ENCODE data around the gene RNU2-63P.
A peak's percentile ranks its signal among the peaks of the same experiment; 100 is the strongest.
"Not testable (repeated sequence)": the region's sequence is repeated elsewhere in the genome, so short reads cannot be mapped to it uniquely, and the experiment has no call there.

RNU2-63P gene

DNA sequence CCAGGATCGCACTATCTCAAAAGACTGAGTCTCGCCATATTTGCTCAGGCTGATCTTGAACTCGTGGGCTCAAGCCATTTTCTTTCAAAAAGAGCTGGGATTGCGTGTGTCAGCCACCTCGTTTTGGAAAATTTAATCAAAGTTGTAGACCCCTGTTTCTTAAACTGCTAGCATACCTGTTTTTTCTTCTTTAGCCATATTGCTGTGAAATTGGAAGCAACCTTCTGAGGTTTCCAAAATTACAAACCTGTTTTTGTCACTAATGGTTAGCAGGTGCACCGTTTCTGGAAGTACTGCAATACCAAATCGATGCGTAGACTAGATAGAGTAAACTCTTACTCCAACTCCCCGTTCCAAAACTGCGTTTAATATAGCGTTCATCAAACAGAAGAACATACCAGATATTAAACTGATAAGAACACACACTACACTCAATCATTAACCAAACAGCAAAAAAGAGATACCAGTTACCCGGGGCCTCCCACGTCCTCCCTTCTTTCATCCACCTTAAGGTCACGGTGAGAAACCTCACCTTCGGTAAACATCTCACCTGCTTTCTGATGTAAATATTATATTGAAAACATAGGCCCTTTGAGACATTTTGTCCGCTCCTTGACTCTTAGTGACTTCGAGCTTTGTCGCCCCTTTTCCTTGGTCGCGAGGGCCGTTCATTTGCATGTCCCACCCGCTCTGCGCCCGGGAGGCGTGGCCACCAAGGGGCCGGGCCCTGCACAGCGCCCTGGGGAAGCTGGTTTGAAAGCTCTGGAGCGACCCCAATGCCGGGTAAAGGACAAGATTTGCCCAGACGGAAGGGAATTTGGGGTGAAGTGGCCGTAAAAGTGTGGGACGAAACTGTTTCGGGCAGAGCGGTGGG, at the start of gene RNU2-63P:
TSS of gene RNU2-63P (minus strand) at position 462 of the 874 bp plus-strand sequence.
- DNase-seq, result no peak

GRCh38 chr2:88061295-88061694, 44.9 kb upstream of the RNU2-63P start:
- DNase-seq, result no peak

GRCh38 chr2:88060907-88061275, 44.5 kb upstream of the RNU2-63P start:
- DNase-seq, result no peak

GRCh38 chr2:88059979-88060906, 43.9 kb upstream of the RNU2-63P start:
- peak; percentile 11 to 51 for DNase-seq

DNA sequence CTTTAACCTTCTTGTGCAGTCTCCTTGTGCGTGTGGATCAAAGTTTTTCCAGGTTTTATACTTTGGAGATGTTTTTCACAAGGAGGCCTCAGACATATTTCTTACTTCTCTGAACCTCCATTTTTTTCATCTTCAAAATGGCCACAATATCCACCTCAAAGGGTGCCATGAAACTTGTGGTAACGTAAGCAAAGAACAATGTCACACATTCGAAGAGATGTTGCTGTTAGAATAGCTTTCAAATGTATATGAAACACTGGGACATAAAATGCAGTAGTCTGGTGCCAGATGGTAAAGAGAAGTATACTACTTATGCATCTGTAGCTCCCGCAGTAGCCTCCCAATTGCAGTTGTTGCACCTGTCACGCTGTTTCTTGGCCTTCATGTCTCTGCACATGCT, 41.8 kb upstream of the RNU2-63P start:
- no peak for DNase-seq

DNA sequence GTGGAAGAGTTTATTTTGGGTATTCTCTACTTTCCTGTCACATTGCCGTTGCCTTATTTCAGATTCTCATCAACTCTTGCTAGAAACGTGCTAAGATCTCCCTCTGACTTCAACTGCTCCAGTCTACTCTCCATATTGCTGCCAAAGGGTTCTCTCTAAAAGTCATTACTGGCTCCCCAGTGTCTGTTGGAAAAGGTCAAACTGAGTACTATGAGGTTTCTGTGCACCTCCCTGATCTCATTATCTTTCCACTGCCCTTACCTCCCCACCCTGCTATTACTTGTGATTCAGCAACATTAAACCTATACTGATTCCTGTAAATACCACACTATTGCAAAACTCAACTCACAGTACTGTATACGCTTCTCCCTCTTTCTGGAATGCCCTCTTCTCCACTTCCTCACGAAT, 41.1 kb upstream of the RNU2-63P start:
- DNase-seq, result no peak

DNA sequence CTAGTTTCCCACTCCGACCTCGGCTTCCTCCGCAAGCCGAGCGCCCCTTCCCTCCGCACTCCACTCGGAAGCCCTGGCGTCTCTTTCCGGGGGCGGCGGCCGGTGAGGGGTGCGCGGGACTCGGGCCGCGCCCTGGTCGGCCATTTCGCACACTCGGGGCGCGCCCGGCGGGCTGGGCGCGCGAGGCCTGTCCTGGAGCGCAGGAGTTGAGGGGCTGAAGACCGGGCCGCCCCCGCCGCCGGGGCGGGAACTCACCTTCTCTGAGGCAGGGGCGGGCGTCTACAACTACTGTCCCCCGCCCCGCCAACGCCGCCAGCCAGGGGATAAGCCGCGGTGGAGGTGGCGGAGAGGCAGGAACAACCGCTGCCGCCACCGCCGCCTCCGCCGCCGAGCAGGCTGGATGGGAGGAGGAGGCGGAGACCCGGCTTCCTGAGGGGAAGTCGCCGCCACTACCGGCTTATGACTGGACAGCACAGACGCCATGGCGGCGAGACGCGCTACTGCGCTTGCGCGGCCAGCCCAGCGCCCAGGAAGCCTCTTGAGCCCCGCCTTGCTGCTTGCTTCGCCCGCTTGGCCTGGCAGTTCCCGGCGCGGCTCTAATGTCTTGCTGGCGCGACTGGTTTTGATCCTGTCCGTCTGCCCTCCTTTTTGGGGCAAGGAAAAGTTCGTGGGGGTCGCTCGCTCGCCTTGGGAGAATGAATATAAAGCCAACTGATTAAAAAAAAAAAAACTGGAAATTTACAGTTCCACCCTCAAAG, 39.2 kb upstream of the RNU2-63P start, which contains the start of gene KRCC1:
TSS of gene KRCC1 (minus strand) at position 413 of the 758 bp plus-strand sequence. CDS start 27,220 bp downstream, outside the sequence.
- peak; percentile 77 to 85 for DNase-seq

DNA sequence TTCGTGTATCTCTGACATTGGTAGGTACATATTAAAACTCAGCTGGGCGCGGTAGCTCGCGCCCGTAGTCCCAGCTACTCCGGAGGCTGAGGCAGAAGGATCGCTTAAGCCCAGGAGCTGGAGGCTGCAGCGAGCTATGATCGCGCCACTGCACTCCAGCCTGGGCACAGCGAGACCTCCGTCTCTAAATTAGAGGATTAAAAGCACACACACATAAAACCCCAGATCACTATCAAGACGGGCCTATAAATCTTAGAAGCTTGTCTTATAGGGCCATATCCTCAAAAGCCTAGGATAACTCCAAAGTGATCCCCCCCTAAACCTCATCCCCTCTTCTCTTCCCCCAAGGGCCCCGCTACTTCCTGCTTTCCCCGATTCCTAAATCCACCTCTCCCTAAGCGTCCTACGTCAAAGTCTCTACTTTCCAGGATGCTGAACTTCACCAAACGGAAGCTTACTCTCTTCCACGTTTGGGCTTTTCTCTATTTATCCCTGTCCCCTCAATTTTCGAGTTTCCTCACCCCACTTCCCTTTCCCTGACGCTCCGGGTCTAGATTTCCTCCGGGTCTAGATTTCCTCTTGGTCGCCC, 38.5 kb upstream of the RNU2-63P start:
- peak in 1 of 2 experiments; percentile 26 for DNase-seq

DNA sequence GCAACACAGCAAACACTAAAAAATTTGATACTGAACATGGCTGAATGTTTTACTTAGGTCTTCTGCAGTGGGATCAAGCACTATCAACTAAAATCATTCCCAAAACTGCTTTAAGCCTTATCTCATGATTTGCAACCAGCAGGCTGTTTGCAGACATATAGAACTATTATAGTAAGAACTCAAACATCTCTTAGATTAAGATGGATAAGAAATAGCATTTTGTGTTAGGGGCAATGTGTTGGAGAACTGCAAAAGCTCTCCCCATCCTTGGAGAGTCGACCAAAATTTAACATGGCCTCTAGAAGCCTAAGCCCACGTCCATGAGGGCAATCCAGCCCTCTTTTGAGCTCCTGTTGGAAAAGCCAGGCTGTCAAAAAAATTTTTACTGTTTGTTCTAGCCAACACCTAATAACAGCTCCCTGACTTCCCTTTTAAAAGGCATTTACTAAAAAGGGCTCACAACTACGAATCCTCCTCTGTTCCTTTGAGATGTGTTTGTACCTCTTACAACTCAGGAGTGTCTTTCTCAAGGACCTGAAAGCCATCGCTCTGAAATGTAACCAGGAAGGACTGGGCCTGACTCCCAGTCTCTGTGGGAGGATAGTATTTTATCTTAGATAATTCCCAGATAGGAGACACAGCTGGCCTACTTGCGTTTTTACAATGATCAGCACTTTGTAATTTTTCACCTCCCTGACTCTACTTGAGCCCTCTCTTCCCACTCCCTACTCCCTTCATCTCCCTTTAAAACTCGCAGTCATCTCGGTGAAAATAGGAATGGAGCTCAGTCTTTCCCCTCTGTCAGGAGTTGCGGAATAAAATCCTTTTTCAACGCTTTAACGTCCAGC, 37.8 kb upstream of the RNU2-63P start:
- DNase-seq, result no peak

- DNase-seq, result no peak
Observed at GRCh38 chr2:88053296-88053695, 36.9 kb upstream of the RNU2-63P start.

- DNase-seq, result no peak
Observed at GRCh38 chr2:88051792-88052191, 35.4 kb upstream of the RNU2-63P start.

DNA sequence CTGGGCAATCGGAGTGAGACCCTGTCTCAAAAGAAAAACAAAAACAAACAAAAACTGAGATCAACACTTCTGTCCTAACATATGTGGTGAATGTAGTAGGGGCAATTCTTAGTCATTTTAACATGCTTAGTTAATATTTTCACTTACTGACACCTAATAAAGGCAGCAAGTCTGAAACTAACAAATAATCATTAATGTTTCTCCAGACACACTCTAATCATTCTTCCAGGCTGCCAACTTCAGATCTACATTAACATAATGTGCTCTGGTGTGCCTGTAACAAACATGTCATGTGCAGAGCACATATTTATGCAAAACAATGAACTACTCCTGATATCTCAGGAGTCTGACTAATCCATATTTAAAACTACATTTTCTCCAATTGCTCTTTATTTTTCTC, 33.3 kb upstream of the RNU2-63P start:
- no peak for DNase-seq

GRCh38 chr2:88048541-88048940, 32.2 kb upstream of the RNU2-63P start:
- no peak for DNase-seq

GRCh38 chr2:88045561-88045960, 29.2 kb upstream of the RNU2-63P start:
- not testable (repeated sequence) for DNase-seq

DNA sequence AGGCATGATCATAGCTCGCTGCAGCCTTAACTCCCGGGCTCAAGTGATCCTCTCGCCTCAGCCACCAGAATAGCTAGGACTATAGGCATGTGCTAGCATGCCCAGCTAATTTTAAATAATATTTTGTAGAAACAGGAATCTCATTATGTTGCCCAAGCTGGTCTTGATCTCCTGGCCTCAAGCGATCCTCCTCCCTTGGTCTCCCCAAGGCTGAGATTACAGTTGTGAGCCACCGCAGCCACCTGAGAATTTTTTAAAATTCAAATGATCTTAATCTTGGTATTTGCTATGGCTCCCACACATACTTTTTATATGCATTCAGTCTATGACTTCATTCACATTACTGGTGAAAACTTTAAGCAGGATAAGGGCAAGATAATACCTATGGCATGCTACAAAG, 26.1 kb upstream of the RNU2-63P start:
- no peak for DNase-seq

- no peak for DNase-seq
Observed at GRCh38 chr2:88038263-88039105, 22.1 kb upstream of the RNU2-63P start.

DNA sequence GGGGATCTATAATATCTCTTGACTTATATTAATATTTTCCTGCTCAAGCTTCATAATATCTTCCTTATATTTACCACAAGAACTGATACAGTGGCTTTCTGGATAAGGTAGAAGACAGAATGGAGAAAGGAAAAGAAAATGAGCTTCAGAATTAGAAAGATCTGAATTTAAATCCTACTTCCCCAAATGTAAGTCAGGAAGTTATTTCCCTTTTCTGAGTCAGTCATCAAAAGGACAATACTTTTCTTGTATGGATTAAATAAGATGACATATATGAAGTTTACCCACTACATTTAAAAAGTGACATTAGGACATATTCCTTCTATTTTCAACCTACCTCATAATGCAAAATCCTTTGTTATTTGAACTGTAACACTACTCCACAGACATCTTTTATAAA, 20.3 kb upstream of the RNU2-63P start:
- no peak for DNase-seq

DNA sequence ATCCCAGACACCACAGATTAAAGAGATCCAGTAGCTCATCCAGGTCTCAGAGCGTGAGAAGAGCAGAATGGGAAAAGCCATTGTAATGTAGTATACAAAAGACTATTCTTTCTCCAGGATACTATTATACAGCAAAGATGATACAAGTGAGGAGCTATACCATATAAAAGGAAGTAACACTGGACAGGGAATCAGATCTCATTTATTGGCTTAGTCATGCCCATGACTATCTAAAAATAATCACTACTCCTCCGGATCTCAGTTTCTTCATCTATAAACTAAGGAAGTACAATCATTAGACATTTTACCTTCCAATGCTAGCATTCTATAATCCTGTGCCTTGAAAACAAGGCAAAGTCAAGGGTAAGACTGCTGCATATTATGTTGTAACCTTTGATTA, 19.8 kb upstream of the RNU2-63P start:
- DNase-seq, result no peak

GRCh38 chr2:88032070-88032702, 15.8 kb upstream of the RNU2-63P start:
- no peak for DNase-seq

GRCh38 chr2:88028931-88029330, 12.6 kb upstream of the RNU2-63P start:
- DNase-seq, result no peak
